SK-N-SH treated with all-trans-retinoic acid at 6 μM for 48 hours (cell line): Measurements from ENCODE around the gene DIDO1.

ENCODE experiments used
- ATAC-seq: fragments of 200-7000 bp; cut with Tn5 transposase; 3 replicates; pipeline ENCODE4 v1.9.1; 2020; ENCODE audit warnings: mild to moderate bottlenecking, moderate library complexity
- ARNTL ChIP-seq: fragments of 450-650 bp; formaldehyde crosslinking; IDR thresholded peaks from 2 replicates; pipeline ENCODE4 v1.5.0; 2020; ENCODE audit warnings: low read depth, mild to moderate bottlenecking, moderate library complexity, borderline replicate concordance
- BACH2 ChIP-seq: fragments of 250-450 bp; sonication (Bioruptor Pico); IDR thresholded peaks from 2 replicates; pipeline ENCODE4 v1.9.0; 2021; ENCODE audit warnings: mild to moderate bottlenecking, borderline replicate concordance
- CREB5 ChIP-seq: fragments of 250-450 bp; sonication (Bioruptor Pico); IDR thresholded peaks from 2 replicates; pipeline ENCODE4 v1.5.1; 2020; ENCODE audit warnings: low read depth, mild to moderate bottlenecking, moderate library complexity
- CSDC2 ChIP-seq: fragments of 250-450 bp; sonication (Bioruptor Pico); IDR thresholded peaks from 2 replicates; pipeline ENCODE4 v1.5.0; 2020; ENCODE audit warnings: mild to moderate bottlenecking, moderate library complexity
- CSRNP3 ChIP-seq: fragments of 250-450 bp; sonication (Bioruptor Pico); IDR thresholded peaks from 2 replicates; pipeline ENCODE4 v1.5.1; 2021; ENCODE audit warnings: mild to moderate bottlenecking, moderate library complexity
- ESRRG ChIP-seq: fragments of 250-450 bp; sonication (Bioruptor Pico); IDR thresholded peaks from 2 replicates; pipeline ENCODE4 v1.6.1; 2021; ENCODE audit warnings: mild to moderate bottlenecking
- GLIS3 ChIP-seq: fragments of 250-450 bp; sonication (Bioruptor Pico); IDR thresholded peaks from 2 replicates; pipeline ENCODE4 v1.5.0; 2020; ENCODE audit warnings: mild to moderate bottlenecking, moderate library complexity
- ISL1 ChIP-seq: fragments of 250-450 bp; sonication (Bioruptor Pico); IDR thresholded peaks from 2 replicates; pipeline ENCODE4 v2.1.2; 2022; ENCODE audit warnings: mild to moderate bottlenecking, moderate library complexity
- OSR1 ChIP-seq: fragments of 250-450 bp; sonication (Bioruptor Pico); IDR thresholded peaks from 2 replicates; pipeline ENCODE4 v1.8.0; 2022; ENCODE audit warnings: moderate library complexity, mild to moderate bottlenecking, inconsistent platforms
- PATZ1 ChIP-seq: fragments of 250-450 bp; sonication (Bioruptor Pico); IDR thresholded peaks from 2 replicates; pipeline ENCODE4 v1.8.0; 2020; ENCODE audit warnings: mild to moderate bottlenecking, moderate library complexity, borderline replicate concordance
- POU6F1 ChIP-seq: fragments of 250-450 bp; sonication (Bioruptor Pico); IDR thresholded peaks from 2 replicates; pipeline ENCODE4 v1.8.0; 2021; ENCODE audit warnings: low read depth, mild to moderate bottlenecking, moderate library complexity, borderline replicate concordance
- PPARA ChIP-seq: fragments of 250-450 bp; sonication (Bioruptor Pico); IDR thresholded peaks from 2 replicates; pipeline ENCODE4 v1.5.0; 2020; ENCODE audit warnings: mild to moderate bottlenecking, borderline replicate concordance
- RARB ChIP-seq: fragments of 250-450 bp; sonication (Bioruptor Pico); IDR thresholded peaks from 2 replicates; pipeline ENCODE4 v1.8.0; 2021; ENCODE audit warnings: mild to moderate bottlenecking, moderate library complexity
- SNAI2 ChIP-seq: fragments of 250-450 bp; sonication (Bioruptor Pico); IDR thresholded peaks from 2 replicates; pipeline ENCODE4 v1.5.0; 2020; ENCODE audit warnings: mild to moderate bottlenecking, moderate library complexity
- TCF4 ChIP-seq: fragments of 250-450 bp; sonication (Bioruptor Pico); IDR thresholded peaks from 2 replicates; pipeline ENCODE4 v1.8.0; 2021; ENCODE audit warnings: mild to moderate bottlenecking, moderate library complexity, borderline replicate concordance
- ZFP3 ChIP-seq: fragments of 250-450 bp; sonication (Bioruptor Pico); IDR thresholded peaks from 2 replicates; pipeline ENCODE4 v1.5.0; 2020; ENCODE audit warnings: mild to moderate bottlenecking, moderate library complexity
- ZFP30 ChIP-seq: fragments of 450-650 bp; formaldehyde crosslinking; IDR thresholded peaks from 2 replicates; pipeline ENCODE4 v1.5.0; 2022; ENCODE audit warnings: mild to moderate bottlenecking, moderate library complexity
- ZNF565 ChIP-seq: fragments of 450-650 bp; formaldehyde crosslinking; conservative IDR thresholded peaks from 2 replicates; pipeline ENCODE4 v1.5.0; 2020; ENCODE audit warnings: low read depth, mild to moderate bottlenecking, moderate library complexity
- ZNF70 ChIP-seq: fragments of 450-650 bp; formaldehyde crosslinking; IDR thresholded peaks from 2 replicates; pipeline ENCODE4 v1.5.0; 2020; ENCODE audit warnings: mild to moderate bottlenecking, moderate library complexity
- ZNF8 ChIP-seq: fragments of 450-650 bp; formaldehyde crosslinking; IDR thresholded peaks from 2 replicates; pipeline ENCODE4 v1.5.0; 2020; ENCODE audit warnings: mild to moderate bottlenecking, moderate library complexity

Gene DIDO1

GRCh38 chr20:62925420-62926228, 681 bp downstream of the DIDO1 start:
- TF ChIP-seq PATZ1 (CRISPR knock-in tag), result no peak
- TF ChIP-seq ZFP30, result no peak
- TF ChIP-seq ZNF8, result no peak
- no peak for TF ChIP-seq TCF4
- TF ChIP-seq, all 23 proteins: peak for 0
- peak; percentile 6 for ATAC-seq

- no peak for TF ChIP-seq PPARA (CRISPR knock-in tag)
- TF ChIP-seq BACH2 (CRISPR knock-in tag), result no peak
- TF ChIP-seq PATZ1 (CRISPR knock-in tag), result no peak
- no peak for TF ChIP-seq ZNF565 (CRISPR knock-in tag)
- no peak for TF ChIP-seq ISL1 (CRISPR knock-in tag)
- no peak for TF ChIP-seq CSDC2 (CRISPR knock-in tag)
- no peak for TF ChIP-seq TCF4
- TF ChIP-seq POU6F1, result no peak
- no peak for TF ChIP-seq GLIS3 (CRISPR knock-in tag)
- no peak for TF ChIP-seq ARNTL (CRISPR knock-in tag)
- TF ChIP-seq ZFP3 (CRISPR knock-in tag), result no peak
- TF ChIP-seq CREB5, result no peak
- no peak for TF ChIP-seq CSRNP3
- no peak for TF ChIP-seq ESRRG (CRISPR knock-in tag)
- no peak for TF ChIP-seq SNAI2
- TF ChIP-seq OSR1 (CRISPR knock-in tag), result no peak
- TF ChIP-seq ZNF70, result no peak
- no peak for TF ChIP-seq ZFP30
- no peak for TF ChIP-seq RARB
- TF ChIP-seq ZNF8, result no peak
- TF ChIP-seq, all 23 proteins: peak for 0
- no peak for ATAC-seq
These were observed 1.3 kb downstream of the DIDO1 start for GRCh38 chr20:62925076-62925419.

- TF ChIP-seq ZNF565 (CRISPR knock-in tag), result no peak
- no peak for TF ChIP-seq POU6F1
- TF ChIP-seq TCF4, result no peak
- ATAC-seq, result no peak; the same call in 2 of the 3 replicates
These were observed 1.7 kb downstream of the DIDO1 start for GRCh38 chr20:62924442-62925075.
